Activated T-helper 9 cell treated with anti-CD3 and anti-CD28 coated beads, Interleukin-2, amount 50 U/mL, for 16 hours (primary cell): ENCODE results near the gene THNSL1.
"Not testable (repeated sequence)": the region's sequence is repeated elsewhere in the genome, so short reads cannot be mapped to it uniquely, and the experiment has no call there.

Experiments
- DNase-seq: peaks from one replicate; pipeline ENCODE4 v3.0.0-alpha.2; 2020; ENCODE audit warnings: low read depth

Gene THNSL1

GRCh38 chr10:25016376-25017153 is at the start of gene THNSL1:
TSS of gene THNSL1 (plus strand) at chr10:25016612. CDS start at chr10:25023224, 6,612 bp downstream.
- peak; percentile 96 for DNase-seq

GRCh38 chr10:24966962-24967481 is 49.4 kb upstream of the THNSL1 start:
- no peak for DNase-seq

- no peak for DNase-seq
Observed at GRCh38 chr10:24968349-24968748, 48.1 kb upstream of the THNSL1 start.

- DNase-seq: not testable (repeated sequence)
Observed at GRCh38 chr10:24968951-24969350, 47.5 kb upstream of the THNSL1 start.

GRCh38 chr10:24969841-24970281 is 46.6 kb upstream of the THNSL1 start:
- DNase-seq: no peak

- no peak for DNase-seq
Observed at GRCh38 chr10:24971374-24971773, 45.0 kb upstream of the THNSL1 start.

- no peak for DNase-seq
Observed at GRCh38 chr10:24973163-24973562, 43.2 kb upstream of the THNSL1 start.

- DNase-seq: no peak
Observed at GRCh38 chr10:24974976-24975375, 41.4 kb upstream of the THNSL1 start.

GRCh38 chr10:24979685-24980084 is 36.7 kb upstream of the THNSL1 start:
- DNase-seq: no peak

GRCh38 chr10:24981161-24981710 is 35.2 kb upstream of the THNSL1 start:
- no peak for DNase-seq

GRCh38 chr10:24982319-24983112 is 33.9 kb upstream of the THNSL1 start:
- DNase-seq: no peak

GRCh38 chr10:24983130-24983529 is 33.3 kb upstream of the THNSL1 start:
- DNase-seq: no peak

GRCh38 chr10:24983946-24984345 is 32.5 kb upstream of the THNSL1 start:
- DNase-seq: no peak

- DNase-seq: no peak
Observed at GRCh38 chr10:24984906-24985305, 31.5 kb upstream of the THNSL1 start.

GRCh38 chr10:24988831-24989640 is 27.4 kb upstream of the THNSL1 start:
- no peak for DNase-seq

GRCh38 chr10:24989867-24990266 is 26.5 kb upstream of the THNSL1 start:
- no peak for DNase-seq

GRCh38 chr10:24991298-24991697 is 25.1 kb upstream of the THNSL1 start:
- no peak for DNase-seq

- DNase-seq: no peak
Observed at GRCh38 chr10:24992512-24993133, 23.8 kb upstream of the THNSL1 start.

GRCh38 chr10:24993237-24993958 is 23.0 kb upstream of the THNSL1 start:
- DNase-seq: no peak

- DNase-seq: no peak
Observed at GRCh38 chr10:24995072-24995471, 21.3 kb upstream of the THNSL1 start.

- no peak for DNase-seq
Observed at GRCh38 chr10:24998044-24998443, 18.4 kb upstream of the THNSL1 start.
